ENCODE results near the gene CCDC77. TPM values are rescaled to one million over a fixed set of nuclear protein-coding genes. Genes with fewer than 3 reads are reported as not detected.

CCDC77 gene
- polyA plus RNA-seq, 1 of the 3 experiments (the other 2 are of a cell fraction) = 5.9 TPM

DNA sequence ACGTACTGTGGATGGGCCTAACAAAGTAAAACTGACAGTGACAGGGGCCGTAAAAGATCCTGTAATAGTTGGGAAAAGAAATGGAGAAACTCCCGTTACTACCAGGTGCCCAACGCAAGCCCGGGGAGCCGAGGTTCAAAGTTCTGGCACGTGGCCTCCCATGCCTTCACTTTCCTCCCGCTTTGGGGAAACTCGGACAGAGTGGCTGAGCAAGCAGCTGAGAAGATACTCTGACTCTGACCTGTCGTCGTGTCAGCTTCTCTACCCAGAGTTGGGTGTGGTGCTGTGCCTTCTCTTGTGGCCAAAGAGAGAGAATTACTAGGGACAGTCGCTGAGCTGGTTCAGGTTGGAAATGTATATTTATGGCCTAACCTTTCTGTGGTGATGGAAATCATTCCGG is 60.0 kb downstream of the CCDC77 start:
- H4K20me1 ChIP-seq (ENCODE audit: insufficient read depth) = no peaks in the 10 kb centered on the region
- TF ChIP-seq YY1 (IDR thresholded peaks at IDR 0.05; ENCODE audit: low read depth) = no peak
- TF ChIP-seq RFX5 (IDR thresholded peaks at IDR 0.05; ENCODE audit: low read length) = no peak
- no peak for TF ChIP-seq FOSL2 (IDR thresholded peaks at IDR 0.05; ENCODE audit: borderline replicate concordance, low read depth)
- no peak for TF ChIP-seq CHD2 (IDR thresholded peaks at IDR 0.05; ENCODE audit: low read length, partially characterized antibody)
- TF ChIP-seq FOXM1 (IDR thresholded peaks at IDR 0.05; ENCODE audit: low read depth) = no peak
- no peak for TF ChIP-seq EP300 (IDR thresholded peaks at IDR 0.05; ENCODE audit: borderline replicate concordance in 1 of 2, low read depth in 1 of 2, low read length in 1 of 2)
- TF ChIP-seq, protein P1, sequence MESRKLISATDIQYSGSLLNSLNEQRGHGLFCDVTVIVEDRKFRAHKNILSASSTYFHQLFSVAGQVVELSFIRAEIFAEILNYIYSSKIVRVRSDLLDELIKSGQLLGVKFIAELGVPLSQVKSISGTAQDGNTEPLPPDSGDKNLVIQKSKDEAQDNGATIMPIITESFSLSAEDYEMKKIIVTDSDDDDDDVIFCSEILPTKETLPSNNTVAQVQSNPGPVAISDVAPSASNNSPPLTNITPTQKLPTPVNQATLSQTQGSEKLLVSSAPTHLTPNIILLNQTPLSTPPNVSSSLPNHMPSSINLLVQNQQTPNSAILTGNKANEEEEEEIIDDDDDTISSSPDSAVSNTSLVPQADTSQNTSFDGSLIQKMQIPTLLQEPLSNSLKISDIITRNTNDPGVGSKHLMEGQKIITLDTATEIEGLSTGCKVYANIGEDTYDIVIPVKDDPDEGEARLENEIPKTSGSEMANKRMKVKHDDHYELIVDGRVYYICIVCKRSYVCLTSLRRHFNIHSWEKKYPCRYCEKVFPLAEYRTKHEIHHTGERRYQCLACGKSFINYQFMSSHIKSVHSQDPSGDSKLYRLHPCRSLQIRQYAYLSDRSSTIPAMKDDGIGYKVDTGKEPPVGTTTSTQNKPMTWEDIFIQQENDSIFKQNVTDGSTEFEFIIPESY (IDR thresholded peaks at IDR 0.05; ENCODE audit: borderline replicate concordance, low read depth) = no peak
- TF ChIP-seq, protein P2, sequence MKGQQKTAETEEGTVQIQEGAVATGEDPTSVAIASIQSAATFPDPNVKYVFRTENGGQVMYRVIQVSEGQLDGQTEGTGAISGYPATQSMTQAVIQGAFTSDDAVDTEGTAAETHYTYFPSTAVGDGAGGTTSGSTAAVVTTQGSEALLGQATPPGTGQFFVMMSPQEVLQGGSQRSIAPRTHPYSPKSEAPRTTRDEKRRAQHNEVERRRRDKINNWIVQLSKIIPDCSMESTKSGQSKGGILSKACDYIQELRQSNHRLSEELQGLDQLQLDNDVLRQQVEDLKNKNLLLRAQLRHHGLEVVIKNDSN (IDR thresholded peaks at IDR 0.05; ENCODE audit: borderline replicate concordance, low read depth) = no peak
- TF ChIP-seq, protein P3, sequence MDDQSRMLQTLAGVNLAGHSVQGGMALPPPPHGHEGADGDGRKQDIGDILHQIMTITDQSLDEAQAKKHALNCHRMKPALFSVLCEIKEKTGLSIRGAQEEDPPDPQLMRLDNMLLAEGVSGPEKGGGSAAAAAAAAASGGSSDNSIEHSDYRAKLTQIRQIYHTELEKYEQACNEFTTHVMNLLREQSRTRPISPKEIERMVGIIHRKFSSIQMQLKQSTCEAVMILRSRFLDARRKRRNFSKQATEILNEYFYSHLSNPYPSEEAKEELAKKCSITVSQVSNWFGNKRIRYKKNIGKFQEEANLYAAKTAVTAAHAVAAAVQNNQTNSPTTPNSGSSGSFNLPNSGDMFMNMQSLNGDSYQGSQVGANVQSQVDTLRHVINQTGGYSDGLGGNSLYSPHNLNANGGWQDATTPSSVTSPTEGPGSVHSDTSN (IDR thresholded peaks at IDR 0.05) = no peak
- no peak for TF ChIP-seq MXI1 (IDR thresholded peaks at IDR 0.05; ENCODE audit: low read depth, low read length)
- TF ChIP-seq, protein P4, sequence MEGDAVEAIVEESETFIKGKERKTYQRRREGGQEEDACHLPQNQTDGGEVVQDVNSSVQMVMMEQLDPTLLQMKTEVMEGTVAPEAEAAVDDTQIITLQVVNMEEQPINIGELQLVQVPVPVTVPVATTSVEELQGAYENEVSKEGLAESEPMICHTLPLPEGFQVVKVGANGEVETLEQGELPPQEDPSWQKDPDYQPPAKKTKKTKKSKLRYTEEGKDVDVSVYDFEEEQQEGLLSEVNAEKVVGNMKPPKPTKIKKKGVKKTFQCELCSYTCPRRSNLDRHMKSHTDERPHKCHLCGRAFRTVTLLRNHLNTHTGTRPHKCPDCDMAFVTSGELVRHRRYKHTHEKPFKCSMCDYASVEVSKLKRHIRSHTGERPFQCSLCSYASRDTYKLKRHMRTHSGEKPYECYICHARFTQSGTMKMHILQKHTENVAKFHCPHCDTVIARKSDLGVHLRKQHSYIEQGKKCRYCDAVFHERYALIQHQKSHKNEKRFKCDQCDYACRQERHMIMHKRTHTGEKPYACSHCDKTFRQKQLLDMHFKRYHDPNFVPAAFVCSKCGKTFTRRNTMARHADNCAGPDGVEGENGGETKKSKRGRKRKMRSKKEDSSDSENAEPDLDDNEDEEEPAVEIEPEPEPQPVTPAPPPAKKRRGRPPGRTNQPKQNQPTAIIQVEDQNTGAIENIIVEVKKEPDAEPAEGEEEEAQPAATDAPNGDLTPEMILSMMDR (IDR thresholded peaks at IDR 0.05) = no peak
- no peaks in the 10 kb centered on the region for H3F3A ChIP-seq (replicated peaks; ENCODE audit: insufficient read depth)
- DNase-seq = no peak
- peaks cover 34% of the 10 kb centered on the region for H3K27me3 ChIP-seq (ENCODE audit: insufficient read depth)
- peaks cover 0 to 5% of the 10 kb centered on the region in 2 experiments; a peak in 1 of 4 replicates for H3K4me1 ChIP-seq (ENCODE audit: control insufficient read depth in 1 of 2, insufficient read depth in 2 of 2, low read depth in 1 of 2, low read length in 1 of 2)
- no peak overlapping the region for H2AFZ ChIP-seq (ENCODE audit: low read depth)
- WGBS (ENCODE audit: low lambda C conversion rate) = 94% methylated on average over 13 of the region's 13 CpGs
- H3K27ac ChIP-seq (ENCODE audit: low read depth in 2 of 2, low read length in 1 of 2) = no peak overlapping the region
- H3K9me3 ChIP-seq = no peaks in the 10 kb centered on the region
- ChIA-PET CTCF (interaction anchor here (0.7 to 3.1 kb wide), 5 partner anchors 8 to 109 kb away, joined by 3 to 18 read pairs (median 12); no protein-coding TSS in a partner anchor), POLR2A (no interaction called here)
- H3K9ac ChIP-seq = no peak overlapping the region
- H3K4me2 ChIP-seq = no peak overlapping the region
- no peaks in the 10 kb centered on the region for H3K36me3 ChIP-seq (replicated peaks in 1 of 2; ENCODE audit: control insufficient read depth in 1 of 2, insufficient read depth in 2 of 2, low read length in 1 of 2)
- no peaks in the 10 kb centered on the region for H3K79me2 ChIP-seq (ENCODE audit: insufficient read depth)
- H3K4me3 ChIP-seq (ENCODE audit: low read depth in 2 of 2, low read length in 1 of 2) = no peak overlapping the region
- H3K9me2 ChIP-seq = no peaks in the 10 kb centered on the region

Measured in SK-N-SH (cell line).